Right lung (tissue), 5 donors: ENCODE results near the gene MPO. TPM values are rescaled to one million over a fixed set of nuclear protein-coding genes. Genes with fewer than 3 reads are reported as not detected.
A peak's percentile ranks its signal among the peaks of the same experiment; 100 is the strongest.

Experiments
- DNase-seq, 2 donors: peaks; one replicate each; pipeline ENCODE4 v3.0.0-alpha.2; 2013
- polyA plus RNA-seq, 5 donors: library from polyadenylated mRNA; unstranded; fragments of 120-200 nt; gene quantifications; one replicate each; pipeline versions ENCODE4 v1.2.1 to v1.2.3, GENCODE V29; 2013; ENCODE audit warnings: inconsistent platforms in 1 of 5, low replicate concordance in 1 of 5; ENCODE audit not compliant: insufficient read length in 5 of 5, insufficient read depth in 1 of 5

MPO gene
- polyA plus RNA-seq, 5 donors: 5.7 to 16.2 (median 8.2) TPM

DNA sequence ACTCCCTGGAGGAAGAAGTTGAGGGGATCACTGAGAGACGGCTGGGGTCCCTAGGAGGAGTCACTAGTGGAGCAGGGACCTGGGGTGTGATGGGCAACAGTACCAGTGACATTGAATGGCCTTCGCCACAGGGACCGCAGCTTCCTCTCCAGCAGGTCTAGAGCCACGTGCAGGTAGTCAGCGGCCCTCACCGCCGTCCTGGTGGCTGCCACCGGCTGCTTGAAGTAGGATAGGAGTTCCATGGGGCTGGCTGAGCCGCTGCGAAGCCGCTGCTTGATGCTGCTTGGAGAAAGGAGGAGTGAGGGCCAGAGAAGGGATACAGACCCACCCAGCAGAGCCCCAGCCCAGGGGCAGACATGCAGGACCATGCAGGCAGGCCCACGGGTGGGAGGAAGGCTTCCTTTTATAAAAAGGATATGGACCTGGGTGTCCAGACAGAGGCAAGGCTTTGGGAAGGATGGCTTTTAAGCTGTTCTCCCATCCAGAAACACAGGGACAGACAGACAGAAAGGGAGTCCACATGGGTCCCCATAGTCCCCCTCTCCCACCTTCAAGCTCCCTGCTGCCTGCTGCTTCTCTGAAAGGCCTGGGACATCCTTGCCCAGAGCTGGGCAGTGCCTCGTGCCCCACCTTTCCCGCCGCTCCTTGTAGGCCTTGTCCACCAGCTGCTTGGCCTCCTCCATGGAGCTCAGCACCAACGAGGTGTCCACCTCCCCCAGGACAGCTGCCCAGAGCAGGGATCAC is 827 bp downstream of the MPO start:
- DNase-seq: no peak

DNA sequence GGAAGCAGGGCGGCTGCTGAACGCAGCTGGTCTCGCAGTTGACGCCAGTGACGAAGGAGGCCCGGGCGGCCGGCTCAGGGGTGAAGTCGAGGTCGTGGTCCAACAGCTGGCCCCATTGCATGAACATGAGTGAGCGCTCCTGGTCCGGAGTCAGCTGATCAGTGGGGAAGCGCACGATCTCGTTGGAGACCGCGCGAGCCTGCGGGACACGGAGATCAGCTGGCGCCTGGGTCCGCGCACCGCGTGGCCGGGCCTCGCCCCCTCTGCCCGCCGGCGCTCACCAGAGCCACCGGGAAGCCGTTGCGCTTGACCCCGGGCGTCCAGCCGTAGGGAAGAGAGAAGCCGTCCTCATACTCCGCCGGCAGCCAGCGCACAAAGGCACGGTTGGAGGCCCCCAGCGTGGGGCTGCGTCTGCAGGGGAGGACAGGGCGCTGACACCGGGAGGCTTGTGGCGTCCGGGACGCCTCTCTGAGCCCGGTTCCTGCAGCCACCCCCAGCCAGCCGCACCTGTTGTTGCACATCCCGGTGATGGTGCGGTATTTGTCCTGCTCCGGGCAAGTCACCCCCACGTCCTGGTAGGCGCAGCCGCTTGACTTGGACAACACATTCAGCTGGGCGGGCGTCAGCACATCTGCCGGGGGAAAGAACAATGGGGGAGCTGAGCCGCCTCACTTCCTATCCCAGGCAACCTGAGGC is 1.6 kb downstream of the MPO start:
- DNase-seq: peak; percentile 61 to 62

- no peak for DNase-seq
Observed at GRCh38 chr17:58278661-58279015, 2.1 kb downstream of the MPO start.

GRCh38 chr17:58277802-58278595 is 2.7 kb downstream of the MPO start:
- no peak for DNase-seq

- DNase-seq: no peak
Observed at GRCh38 chr17:58277107-58277801, 3.5 kb downstream of the MPO start.

DNA sequence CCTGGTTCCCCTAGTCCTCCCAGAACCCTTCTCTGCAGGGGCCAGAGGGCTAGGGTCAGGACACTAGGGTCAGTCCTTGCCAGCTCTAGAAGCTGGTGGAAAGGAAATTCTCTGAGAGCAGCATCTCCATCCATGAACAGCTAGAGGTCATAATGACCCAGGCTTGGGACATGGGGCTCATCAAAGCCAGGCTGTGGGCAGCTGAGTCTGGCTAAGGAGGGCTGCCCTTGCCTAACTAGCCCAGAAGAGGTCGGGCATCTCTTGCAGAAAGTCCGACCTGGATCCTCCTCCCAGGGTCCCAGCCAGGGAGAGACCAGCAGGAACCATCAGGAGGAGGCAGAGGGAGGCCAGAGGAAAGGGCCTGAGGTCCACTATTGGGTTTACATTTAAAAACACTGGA is 4.3 kb downstream of the MPO start:
- no peak for DNase-seq

DNA sequence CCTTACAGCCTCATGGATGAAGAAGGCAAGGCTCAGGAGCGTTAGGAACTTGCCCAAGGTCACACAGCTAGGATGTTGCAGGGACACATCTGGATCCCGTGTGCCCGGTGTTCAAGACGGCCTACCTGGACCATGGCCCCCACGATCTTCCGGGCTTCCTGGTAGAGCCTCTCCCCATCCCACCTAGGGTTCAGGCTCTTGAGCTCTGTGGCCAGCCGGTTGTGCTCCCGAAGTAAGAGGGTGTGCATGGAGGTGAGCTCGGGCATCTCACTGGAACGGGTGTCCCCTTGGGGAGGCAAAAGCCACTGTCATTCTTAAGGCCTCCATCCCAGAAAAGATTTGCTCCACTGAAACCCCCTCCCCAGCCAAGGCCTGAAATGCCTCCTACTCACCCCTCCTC is 5.3 kb downstream of the MPO start:
- DNase-seq: no peak

GRCh38 chr17:58273453-58274104 is 7.2 kb downstream of the MPO start:
- DNase-seq: no peak

DNA sequence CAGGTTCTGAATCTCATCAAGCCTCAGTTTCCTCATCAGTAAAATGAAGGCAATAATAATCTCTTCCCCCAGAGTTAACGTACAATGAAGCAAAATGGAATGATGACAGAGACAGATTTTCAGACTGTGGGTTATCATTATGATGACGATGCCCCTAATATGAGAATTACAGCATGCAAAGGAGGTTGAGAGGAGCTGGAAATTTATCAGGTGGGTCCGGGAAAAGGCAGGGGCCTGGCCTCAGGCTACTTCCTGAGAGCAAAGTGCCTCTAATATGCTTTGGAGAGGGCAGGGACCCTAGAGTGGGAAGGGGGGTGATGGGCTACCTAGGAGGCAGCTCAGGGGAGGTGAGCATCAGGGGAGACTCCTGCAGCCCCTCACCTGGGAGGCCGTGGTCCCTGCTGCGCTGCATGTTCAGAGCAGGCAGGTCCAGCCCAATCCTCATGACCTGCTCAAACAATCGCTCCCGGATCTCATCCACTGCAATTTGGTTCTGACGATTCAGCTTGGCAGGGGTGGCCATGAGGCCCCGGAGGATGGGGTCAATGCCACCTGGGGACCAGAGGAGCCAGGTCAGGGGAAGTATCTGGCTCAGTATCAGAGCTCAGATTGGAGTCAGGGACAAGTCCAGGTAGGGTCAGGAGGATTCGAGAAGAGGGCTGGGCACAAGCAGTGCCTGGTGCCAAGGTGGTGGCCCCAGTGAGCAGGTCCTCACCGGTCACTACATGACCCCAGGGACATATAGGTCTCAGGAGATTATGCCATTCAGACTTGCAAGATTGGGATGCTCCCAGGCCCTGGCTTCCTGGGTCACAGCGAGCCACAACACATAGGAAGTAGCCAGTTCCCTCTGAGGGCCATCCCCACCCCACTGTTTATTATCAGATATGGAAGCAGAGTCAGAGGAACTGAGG is 8.1 kb downstream of the MPO start:
- DNase-seq: no peak

GRCh38 chr17:58271216-58271931 is 9.4 kb downstream of the MPO start:
- no peak for DNase-seq

DNA sequence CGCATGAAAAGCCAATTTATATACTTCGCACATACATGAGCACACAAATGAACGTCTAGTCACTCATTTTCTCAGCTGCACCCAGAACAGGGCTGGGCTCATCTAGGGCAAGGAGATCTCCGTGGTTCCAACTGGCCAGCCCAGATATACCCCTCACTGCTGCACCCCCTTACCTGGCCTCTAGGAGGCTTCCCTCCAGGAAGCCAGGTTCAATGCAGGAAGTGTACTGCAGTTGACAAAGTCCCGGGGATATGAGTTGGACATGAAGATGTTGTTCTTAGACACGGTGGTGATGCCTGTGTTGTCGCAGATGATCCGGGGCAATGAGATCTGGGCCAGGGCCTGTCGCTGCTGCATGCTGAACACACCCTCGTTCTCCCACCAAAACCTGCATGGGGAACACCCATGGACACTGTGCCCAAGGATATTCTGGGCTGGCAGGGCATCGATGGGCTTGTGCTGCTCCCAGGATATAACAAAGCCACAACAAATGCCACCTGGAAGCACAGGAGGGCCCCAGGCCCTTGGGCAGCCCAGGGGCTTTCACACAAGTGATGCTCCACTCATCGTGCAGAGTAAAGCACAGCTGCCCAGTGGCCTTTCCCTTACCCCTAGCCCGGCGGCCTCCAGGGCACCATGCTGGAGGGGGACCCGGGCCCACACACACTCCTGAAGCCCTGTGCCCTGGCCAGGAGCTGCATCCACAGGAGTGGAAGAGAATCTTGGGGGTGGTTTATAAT is 10.1 kb downstream of the MPO start:
- DNase-seq: no peak

DNA sequence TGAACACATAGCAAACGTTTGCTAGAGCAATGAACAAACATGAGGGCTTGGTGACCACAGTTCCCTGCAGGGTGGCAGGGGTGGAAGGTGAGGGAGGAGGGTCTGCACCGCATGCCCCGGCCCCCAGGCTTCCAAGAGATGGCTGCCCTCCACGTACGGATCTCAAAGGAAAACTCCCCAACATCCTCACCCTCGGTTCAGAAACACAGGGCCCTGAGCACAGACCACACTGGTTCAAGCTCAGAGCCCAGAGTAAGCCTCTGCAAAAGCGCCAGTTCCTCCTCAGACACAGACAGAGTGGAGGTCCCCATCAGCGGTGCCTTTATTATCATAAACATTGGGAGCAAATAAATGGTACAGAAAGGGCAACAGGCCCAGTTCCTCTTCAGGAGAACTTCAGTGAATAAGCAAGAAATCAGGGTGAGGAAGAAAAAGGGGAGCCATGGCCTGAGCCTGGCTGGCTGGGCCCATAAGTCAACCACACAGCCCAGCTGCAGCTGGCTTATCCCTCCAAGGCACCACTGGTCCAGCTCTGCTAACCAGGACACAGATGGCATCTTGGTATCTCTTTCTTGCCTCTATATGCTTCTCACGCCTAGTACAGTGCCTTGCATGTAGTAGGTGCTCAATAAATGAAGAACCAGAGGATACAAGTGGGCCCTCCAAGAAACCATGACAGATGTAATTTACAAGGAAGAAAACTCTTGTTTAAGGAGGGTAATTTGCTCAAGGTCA is 11.0 kb downstream of the MPO start:
- DNase-seq: no peak

GRCh38 chr17:58268774-58269556 is 11.8 kb downstream of the MPO start:
- DNase-seq: no peak

DNA sequence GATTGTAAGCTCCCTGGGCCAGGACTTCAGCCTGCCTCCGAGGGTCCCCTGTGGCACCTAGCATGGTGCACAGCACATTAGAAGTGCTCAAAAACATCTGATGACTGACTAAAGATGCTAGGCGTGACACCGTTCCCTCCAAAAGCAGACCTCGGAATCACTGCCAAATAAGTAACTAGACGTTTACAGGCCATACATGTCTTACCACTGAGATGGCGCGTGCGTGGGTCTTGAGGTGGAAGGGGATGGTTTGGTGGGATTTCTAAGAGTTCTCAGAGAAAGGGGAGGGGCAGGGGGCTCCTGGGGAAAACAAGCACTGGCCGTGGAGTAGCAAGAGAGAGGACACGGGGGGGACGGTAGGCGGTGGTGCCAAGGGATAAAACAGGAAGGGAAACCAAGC is 12.4 kb downstream of the MPO start:
- DNase-seq: no peak

DNA sequence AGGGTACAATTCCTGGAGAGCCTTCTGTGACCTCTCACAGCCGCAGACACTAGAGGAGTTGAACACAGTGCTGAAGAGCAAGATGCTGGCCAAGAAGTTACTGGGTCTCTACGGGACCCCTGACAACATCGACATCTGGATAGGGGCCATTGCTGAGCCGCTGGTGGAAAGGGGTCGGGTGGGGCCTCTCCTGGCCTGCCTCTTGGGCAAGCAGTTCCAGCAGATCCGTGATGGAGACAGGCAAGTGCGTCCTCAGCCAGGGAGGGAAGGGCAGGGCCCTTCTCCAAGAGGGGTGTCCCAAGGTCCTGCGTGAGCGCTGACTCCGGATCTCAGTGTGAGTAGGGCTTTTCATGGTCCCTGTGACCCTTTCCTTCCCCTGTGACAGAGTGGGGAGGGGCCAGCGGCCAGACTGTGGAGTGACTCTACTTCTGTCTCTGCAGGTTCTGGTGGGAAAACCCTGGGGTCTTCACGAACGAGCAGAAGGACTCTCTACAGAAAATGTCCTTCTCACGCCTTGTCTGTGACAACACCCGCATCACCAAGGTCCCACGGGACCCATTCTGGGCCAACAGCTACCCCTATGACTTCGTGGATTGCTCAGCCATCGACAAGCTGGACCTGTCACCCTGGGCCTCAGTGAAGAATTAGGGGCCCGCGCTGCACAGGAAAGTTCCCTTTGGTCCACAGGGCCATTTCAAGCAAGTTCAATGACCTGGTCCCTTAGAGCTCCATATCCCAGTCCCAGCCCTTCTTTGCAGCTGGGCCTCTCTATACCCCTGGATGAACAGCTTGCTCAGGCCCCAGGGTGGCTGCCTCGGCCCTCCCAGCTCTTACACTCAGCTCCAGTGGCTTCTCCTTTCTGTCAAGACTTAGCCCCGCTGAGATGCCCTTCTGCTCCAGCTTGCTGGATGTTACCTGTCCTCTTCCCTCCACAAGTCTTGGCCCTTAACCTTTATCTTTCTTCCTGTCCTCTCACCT is 13.1 kb downstream of the MPO start:
- DNase-seq: no peak
